Smooth muscle cell (in vitro differentiated cells): ENCODE results near the gene COL4A4. TPM values are rescaled to one million over a fixed set of nuclear protein-coding genes. Genes with fewer than 3 reads are reported as not detected.

Source experiments
- DNase-seq: peaks from one replicate; lab custom pipeline; 2025; ENCODE audit not compliant: unreplicated experiment; lab: John Stamatoyannopoulos, UW
- H2AFZ ChIP-seq: fragments of 200-600 bp; sonication (generic); 2 replicates; pipeline ENCODE4 v1.6.0; 2016; ENCODE audit warnings: antibody characterized with exemption, low read depth, mild to moderate bottlenecking
- H3F3A ChIP-seq: fragments of 200-600 bp; sonication (generic); 2 replicates; pipeline ENCODE4 v1.6.0; 2017; ENCODE audit warnings: antibody characterized with exemption, low read depth
- H3K27ac ChIP-seq: fragments of 200-600 bp; sonication (generic); 2 replicates; pipeline ENCODE4 v1.5.1; 2016; ENCODE audit warnings: low read depth, mild to moderate bottlenecking
- H3K27me3 ChIP-seq: fragments of 200-600 bp; sonication (generic); 2 replicates; pipeline ENCODE4 v1.6.1; 2016; ENCODE audit warnings: low read depth, mild to moderate bottlenecking
- H3K36me3 ChIP-seq: fragments of 200-600 bp; sonication (generic); 2 replicates; pipeline ENCODE4 v1.5.1; 2016; ENCODE audit warnings: low read depth
- H3K4me1 ChIP-seq: fragments of 200-600 bp; sonication (generic); 2 replicates; pipeline ENCODE4 v1.5.1; 2016; ENCODE audit warnings: low read depth
- H3K4me2 ChIP-seq: fragments of 200-600 bp; sonication (generic); 2 replicates; pipeline ENCODE4 v1.6.0; 2016; ENCODE audit warnings: mild to moderate bottlenecking
- H3K4me3 ChIP-seq: fragments of 200-600 bp; sonication (generic); 2 replicates; pipeline ENCODE4 v1.5.1; 2016; ENCODE audit warnings: mild to moderate bottlenecking
- H3K79me2 ChIP-seq: fragments of 200-600 bp; sonication (generic); 2 replicates; pipeline ENCODE4 v1.6.0; 2016; ENCODE audit warnings: low read depth, mild to moderate bottlenecking
- H3K9ac ChIP-seq: fragments of 200-600 bp; sonication (generic); 2 replicates; pipeline ENCODE4 v1.6.0; 2016; ENCODE audit warnings: low read depth
- H3K9me3 ChIP-seq: fragments of 200-600 bp; sonication (generic); replicated peaks from 2 replicates; pipeline ENCODE4 v1.5.1; 2016; ENCODE audit warnings: low read depth
- H4K20me1 ChIP-seq: fragments of 200-600 bp; sonication (generic); 2 replicates; pipeline ENCODE4 v1.6.0; 2016; ENCODE audit warnings: low read depth
- WGBS: methylation state at CpG from one replicate; pipeline ENCODE4 v1.1.7; 2016; ENCODE audit warnings: low lambda C conversion rate; 5-methylcytosine and 5-hydroxymethylcytosine counted together
- polyA plus RNA-seq: library from polyadenylated mRNA; unstranded; fragments of >200 nt; fragmentation: Nextera tagmentation; extraction: Ambion mirVana; gene quantifications from 2 replicates; pipeline ENCODE4 v1.2.1, GENCODE V29; 2016
- total RNA-seq: library from RNA; depleted of rRNA; stranded (reverse); fragments of >200 nt; gene quantifications from 2 replicates; pipeline ENCODE4 v1.2.3, GENCODE V29; 2014
- TF ChIP-seq, protein P1 (sequence below): fragments of 200-600 bp; sonication (generic); IDR thresholded peaks from 2 replicates; pipeline ENCODE4 v1.5.1; 2017; ENCODE audit warnings: borderline replicate concordance, mild to moderate bottlenecking, antibody characterized with exemption; ENCODE audit not compliant: insufficient read depth, poor library complexity, severe bottlenecking

The COL4A4 gene
- total and polyA plus RNA-seq, 2 experiments from 2014 or later, result under 0.01 to 0.05 TPM

DNA sequence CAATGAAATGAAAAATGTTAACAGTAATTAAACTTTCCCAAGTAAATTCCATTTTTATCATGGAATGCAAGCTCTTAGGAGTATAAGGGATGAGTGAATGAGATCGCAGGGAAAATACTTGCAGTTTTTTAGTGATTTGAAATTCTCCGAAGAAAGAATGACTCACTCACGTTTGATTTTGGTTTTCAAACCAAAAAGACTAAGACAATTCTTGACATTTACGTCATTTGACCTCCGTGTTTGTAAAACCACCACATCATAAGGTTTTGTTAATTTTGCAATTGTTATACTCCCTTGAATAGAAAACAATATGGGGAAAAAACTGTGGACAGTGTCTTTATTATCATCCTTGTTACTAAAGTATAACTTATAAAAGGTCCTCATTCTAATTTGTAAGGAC, 29.4 kb downstream of the COL4A4 start:
- no peak for DNase-seq
- WGBS, result 83% methylated on average over 5 of the region's 5 CpGs
- Histone ChIP-seq H3K9me3 (no peaks in the 10 kb centered on the region), H3K9ac (no peak overlapping the region), H3K27ac (no peak overlapping the region), H3K79me2 (no peaks in the 10 kb centered on the region), H2AFZ (no peak overlapping the region), H3K4me2 (no peak overlapping the region), H3F3A (no peaks in the 10 kb centered on the region), H4K20me1 (no peaks in the 10 kb centered on the region), H3K4me3 (no peak overlapping the region), H3K27me3 (no peaks in the 10 kb centered on the region), H3K36me3 (no peaks in the 10 kb centered on the region), H3K4me1 (no peaks in the 10 kb centered on the region)
- TF ChIP-seq, protein P1, sequence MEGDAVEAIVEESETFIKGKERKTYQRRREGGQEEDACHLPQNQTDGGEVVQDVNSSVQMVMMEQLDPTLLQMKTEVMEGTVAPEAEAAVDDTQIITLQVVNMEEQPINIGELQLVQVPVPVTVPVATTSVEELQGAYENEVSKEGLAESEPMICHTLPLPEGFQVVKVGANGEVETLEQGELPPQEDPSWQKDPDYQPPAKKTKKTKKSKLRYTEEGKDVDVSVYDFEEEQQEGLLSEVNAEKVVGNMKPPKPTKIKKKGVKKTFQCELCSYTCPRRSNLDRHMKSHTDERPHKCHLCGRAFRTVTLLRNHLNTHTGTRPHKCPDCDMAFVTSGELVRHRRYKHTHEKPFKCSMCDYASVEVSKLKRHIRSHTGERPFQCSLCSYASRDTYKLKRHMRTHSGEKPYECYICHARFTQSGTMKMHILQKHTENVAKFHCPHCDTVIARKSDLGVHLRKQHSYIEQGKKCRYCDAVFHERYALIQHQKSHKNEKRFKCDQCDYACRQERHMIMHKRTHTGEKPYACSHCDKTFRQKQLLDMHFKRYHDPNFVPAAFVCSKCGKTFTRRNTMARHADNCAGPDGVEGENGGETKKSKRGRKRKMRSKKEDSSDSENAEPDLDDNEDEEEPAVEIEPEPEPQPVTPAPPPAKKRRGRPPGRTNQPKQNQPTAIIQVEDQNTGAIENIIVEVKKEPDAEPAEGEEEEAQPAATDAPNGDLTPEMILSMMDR, result no peak

DNA sequence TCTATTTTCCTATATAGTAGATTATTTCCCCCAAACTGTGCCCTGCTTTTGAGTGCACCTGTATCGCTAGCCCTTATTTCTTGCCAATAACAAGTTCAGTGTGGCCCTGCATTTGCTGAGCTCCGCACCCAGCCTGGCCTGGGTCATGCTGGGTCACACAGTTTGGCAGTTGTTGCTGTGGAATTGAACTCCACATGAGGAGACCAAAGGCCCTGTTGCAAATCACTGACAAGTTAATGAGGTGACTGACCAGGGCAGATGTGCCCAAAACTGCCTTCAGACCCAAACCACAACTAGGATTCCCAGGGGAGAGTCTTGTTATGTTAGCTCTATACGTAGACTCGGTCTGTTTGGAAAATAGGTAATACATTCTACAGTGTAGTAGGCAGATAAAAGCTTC, 31.0 kb downstream of the COL4A4 start:
- Histone ChIP-seq H3K79me2 (no peaks in the 10 kb centered on the region), H3K36me3 (no peaks in the 10 kb centered on the region), H3F3A (no peaks in the 10 kb centered on the region), H3K9ac (no peak overlapping the region), H3K27me3 (peaks cover 7% of the 10 kb centered on the region), H3K4me3 (no peak overlapping the region), H3K4me1 (no peaks in the 10 kb centered on the region), H3K9me3 (no peaks in the 10 kb centered on the region), H3K4me2 (no peak overlapping the region), H3K27ac (no peak overlapping the region), H4K20me1 (no peaks in the 10 kb centered on the region), H2AFZ (no peak overlapping the region)
- no peak for DNase-seq
- WGBS, result 94% methylated on average over 4 of the region's 4 CpGs
- TF ChIP-seq, protein P1, result no peak

DNA sequence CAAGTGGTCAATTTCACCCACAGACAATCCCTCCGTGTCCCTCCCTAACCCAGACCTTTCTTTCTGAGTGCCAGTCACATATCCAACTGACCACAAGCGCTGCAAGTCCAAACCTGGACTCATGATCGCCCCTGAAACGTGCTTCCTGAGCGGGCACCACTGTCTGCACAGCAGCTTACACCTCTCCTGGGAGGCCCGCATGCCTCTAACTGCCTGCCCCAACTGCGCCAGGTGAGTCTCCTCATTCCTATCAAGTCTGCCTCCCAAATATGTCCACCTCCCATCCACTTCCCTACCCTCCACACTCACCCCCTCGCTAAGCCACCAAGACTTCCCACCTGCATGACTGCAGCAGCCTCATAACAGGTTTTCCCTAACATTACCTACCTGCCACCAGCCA, 33.4 kb downstream of the COL4A4 start:
- Histone ChIP-seq H4K20me1 (no peaks in the 10 kb centered on the region), H3K9me3 (no peaks in the 10 kb centered on the region), H3K79me2 (no peaks in the 10 kb centered on the region), H3K4me1 (no peaks in the 10 kb centered on the region), H3K4me3 (no peak overlapping the region), H3K9ac (no peak overlapping the region), H3K27me3 (peaks cover 14% of the 10 kb centered on the region), H3F3A (no peaks in the 10 kb centered on the region), H2AFZ (no peak overlapping the region), H3K36me3 (no peaks in the 10 kb centered on the region), H3K27ac (no peak overlapping the region), H3K4me2 (no peak overlapping the region)
- WGBS, result 94% methylated on average over 8 of the region's 8 CpGs
- TF ChIP-seq, protein P1, result no peak
- DNase-seq, result no peak

DNA sequence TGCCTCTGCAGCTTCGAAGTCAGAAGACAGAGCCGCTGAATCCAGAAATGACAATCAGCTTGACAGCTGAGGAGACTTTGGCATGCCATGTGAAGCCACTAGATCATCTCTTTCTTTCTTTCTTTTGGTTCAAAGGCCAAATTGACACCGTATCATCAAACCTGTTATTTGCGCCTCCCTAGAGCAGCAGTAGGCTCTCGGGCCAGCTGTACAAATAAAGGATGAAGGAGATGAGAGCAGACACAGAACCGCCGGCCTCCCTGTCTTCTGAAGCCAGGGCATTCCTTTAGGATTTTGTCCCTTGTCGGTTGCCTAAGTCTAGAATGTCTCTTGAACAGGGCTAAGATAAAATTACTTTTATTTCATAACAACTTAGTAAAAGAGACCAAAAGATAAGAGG, 36.8 kb downstream of the COL4A4 start:
- no peaks in the 10 kb centered on the region for H3K9me3 ChIP-seq
- TF ChIP-seq, protein P1, result no peak
- no peaks in the 10 kb centered on the region for H4K20me1 ChIP-seq
- peaks cover 14% of the 10 kb centered on the region for H3K27me3 ChIP-seq
- WGBS, result 70% methylated on average over 8 of the region's 8 CpGs
- H3K9ac ChIP-seq, result no peak overlapping the region
- H3K4me1 ChIP-seq, result no peaks in the 10 kb centered on the region
- no peak overlapping the region for H3K27ac ChIP-seq
- H3K4me3 ChIP-seq, result no peak overlapping the region
- DNase-seq, result no peak
- H3K79me2 ChIP-seq, result no peaks in the 10 kb centered on the region
- no peak overlapping the region for H2AFZ ChIP-seq
- no peak overlapping the region for H3K4me2 ChIP-seq
- H3F3A ChIP-seq, result no peaks in the 10 kb centered on the region
- no peaks in the 10 kb centered on the region for H3K36me3 ChIP-seq
